IPS DF 19.7 (cell line): Measurements from ENCODE around the gene RGN.
"Not testable (repeated sequence)": the region's sequence is repeated elsewhere in the genome, so short reads cannot be mapped to it uniquely, and the experiment has no call there.

Experiments used
- DNase-seq: peaks from one replicate; pipeline ENCODE4 v3.0.0-alpha.2; 2013; ENCODE audit warnings: low read depth, low spot score

The RGN gene

DNA sequence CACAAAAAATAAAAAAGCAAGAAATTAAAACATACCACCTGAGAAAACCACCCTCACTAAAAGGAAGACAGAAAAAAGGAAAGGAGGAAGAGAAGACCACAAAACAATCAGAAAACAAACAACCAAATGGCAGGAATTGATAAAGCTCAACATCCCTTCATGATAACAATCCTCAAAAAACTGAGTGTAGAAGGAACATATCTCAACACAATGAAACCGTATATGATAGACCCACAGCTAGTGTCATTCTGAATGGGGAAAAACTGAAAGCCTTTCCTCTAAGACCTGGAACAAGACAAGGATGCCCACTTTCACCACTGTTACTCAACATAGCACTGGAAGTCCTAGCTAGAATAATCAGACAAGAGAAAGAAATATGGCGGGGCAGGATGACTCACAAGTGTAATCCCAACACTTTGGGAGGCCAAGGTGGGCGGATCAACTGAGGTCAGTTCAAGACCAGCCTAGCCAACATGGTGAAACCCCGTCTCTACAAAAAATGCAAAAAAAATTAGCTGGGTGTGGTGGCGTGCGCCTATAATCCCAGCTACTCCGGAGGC lies 38.4 kb downstream of the RGN start:
- DNase-seq = not testable (repeated sequence)

DNA sequence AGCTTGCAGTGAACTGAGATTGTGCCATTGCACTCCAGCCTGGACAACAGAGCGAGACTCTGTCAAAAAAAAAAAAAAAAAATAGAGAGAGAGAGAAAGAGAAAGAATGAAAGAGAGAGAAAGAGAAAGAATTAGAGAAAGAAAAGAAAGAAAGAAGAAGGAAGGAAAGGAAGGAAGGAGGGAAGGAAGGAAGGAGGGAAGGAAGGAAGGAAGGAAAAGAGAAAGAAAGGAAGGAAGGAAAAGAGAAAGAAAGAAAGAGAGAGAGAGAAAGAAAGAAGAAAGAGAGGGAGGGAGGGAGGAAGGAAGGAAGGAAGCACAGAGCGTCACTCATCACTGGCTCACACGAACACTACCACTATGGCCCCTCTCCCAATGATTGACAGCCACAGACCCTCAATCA lies 46.2 kb downstream of the RGN start:
- DNase-seq = not testable (repeated sequence)

DNA sequence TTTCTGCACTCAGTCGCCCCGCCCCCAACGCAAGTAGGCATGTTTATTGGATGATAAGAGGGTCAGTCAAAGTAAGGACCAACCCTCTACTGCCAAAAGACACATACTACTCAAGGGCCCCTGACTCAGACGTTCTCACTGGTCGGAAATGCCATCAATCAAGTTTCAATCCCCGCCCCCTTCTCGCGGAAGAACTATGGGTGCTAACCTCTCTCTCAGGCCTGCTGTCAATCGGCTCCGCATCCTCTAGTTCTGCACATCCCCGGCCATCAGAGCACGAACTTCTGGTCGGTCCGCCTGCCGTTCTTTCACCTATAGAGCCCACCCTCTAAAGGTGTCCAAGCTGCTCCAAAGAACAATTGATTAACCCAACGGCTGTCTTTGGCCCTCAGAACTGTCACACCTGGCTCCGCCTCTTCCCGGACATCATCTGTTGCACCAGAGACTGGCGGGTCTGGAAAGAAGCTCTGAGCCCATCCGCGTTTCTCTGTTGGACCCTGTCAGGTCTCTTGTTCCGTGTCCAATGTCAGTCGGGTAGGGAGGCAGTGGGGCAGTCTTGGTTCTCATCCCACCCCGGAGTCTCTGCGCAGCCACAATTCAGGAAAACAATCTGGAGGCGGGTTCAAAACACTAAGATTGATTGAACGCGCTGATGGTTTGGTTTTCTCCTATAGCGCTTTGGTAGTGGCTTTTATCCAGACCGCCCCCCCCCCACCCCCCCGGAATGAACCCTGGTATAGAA lies 51.1 kb downstream of the RGN start:
- DNase-seq = no peak

DNA sequence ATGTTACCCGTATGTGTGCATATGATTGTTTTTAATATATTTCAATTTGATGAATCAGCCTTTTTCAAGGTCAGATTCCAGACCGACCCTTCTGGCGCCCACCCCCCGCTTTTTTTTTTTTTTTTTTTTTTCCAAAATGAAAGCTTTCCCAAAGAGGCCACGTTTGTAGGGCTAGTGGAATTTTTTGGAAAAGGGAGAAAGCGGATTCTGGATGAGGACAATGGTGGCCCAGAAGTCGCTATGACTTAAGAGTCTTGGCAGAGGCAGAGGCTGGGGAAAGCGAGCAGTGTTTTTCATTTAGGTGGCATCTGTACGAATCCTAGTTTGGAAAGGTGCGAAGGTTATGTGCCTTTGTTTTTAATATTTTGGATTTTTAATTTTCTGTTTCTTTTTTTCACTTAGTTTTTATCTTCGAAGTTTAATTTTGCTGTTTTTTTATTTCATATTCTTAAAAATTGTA lies 51.7 kb downstream of the RGN start:
- DNase-seq = no peak

DNA sequence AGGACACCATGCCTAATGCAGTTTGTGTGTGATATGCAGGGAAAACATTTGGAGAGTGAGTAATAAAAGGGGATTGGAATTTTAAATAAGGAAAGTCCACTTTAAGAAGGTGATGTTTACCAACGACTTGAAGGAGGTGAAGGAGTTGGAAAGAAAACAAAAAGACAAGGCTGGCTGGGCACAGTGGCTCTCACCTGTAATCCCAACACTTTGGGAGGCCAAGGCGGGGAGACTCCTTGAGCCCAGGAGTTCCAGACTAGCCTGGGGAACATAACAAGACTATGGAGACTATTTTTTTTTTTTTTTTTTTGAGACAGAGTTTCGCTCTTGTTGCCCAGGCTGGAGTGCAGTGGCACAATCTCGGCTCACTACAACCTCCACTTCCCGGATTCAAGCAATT lies 55.2 kb downstream of the RGN start:
- DNase-seq = no peak

DNA sequence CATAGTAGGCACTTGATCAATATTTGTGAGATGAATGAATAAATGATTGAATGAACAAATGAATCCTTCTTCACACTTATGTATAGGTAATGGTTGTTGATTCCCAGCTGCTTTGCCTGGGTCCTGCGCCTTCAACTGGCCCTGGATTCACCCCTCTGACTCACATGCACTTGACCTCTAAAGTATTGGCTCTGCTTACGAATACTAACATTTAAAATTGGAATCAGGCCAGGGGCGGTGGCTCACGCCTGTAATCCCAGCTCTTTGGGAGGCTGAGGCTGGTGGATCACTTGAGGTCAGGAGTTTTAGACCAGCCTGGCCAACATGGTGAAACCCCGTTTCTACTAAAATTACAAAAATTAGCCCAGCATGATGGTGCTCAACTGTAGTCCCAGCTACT lies 57.4 kb downstream of the RGN start:
- DNase-seq = not testable (repeated sequence)

DNA sequence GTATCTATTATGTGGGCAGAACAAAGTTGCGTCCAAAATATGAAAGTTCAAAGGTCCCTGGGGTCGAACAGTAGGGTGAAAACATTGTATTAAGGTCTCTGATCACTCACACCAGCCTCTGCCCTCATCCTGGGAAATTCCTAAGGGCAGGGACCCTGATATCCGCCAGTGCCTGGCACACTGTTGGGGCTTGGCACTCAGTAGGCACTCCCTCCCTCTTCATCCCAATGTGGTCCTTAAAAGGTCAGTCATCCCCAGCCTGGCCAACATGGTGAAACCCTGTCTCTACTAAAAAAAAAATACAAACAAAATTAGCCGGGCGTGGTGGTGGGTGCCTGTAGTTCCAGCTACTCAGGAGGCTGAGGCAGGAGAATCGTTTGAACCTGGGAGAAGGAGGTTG lies 59.9 kb downstream of the RGN start:
- DNase-seq = no peak
